CMK (cell line): Measurements from ENCODE around the gene CRYBG3.
"Not testable (repeated sequence)": the region's sequence is repeated elsewhere in the genome, so short reads cannot be mapped to it uniquely, and the experiment has no call there.

Source experiments
- DNase-seq: peaks from one replicate; pipeline ENCODE4 v3.0.0-alpha.2; 2010; ENCODE audit warnings: low read depth

CRYBG3 gene

GRCh38 chr3:97821774-97822358 lies at the start of gene CRYBG3:
CRYBG3 (plus strand) TSS chr3:97822011; CDS start chr3:97822207, 196 bp downstream.
- no peak for DNase-seq

DNA sequence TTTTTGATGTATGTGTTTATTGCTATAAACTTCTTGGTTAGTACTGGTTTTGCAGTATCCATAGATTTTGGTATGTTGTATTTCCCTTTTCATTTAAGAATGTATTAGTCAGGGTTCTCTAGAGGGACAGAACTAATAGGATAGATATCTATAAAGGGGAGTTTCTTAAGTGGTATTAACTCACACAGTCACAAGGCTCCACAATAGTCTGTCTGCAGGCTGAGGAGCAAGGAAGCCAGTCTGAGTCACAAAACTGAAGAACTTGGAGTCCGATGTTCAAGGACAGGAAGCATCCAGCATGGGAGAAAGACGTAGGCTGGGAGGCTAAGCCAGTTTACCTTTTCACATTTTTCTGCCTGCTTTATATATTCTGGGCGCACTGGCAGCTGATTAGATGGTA lies 48.9 kb upstream of the CRYBG3 start:
- DNase-seq: no peak

GRCh38 chr3:97778152-97778551 lies 43.7 kb upstream of the CRYBG3 start:
- DNase-seq: no peak

GRCh38 chr3:97793420-97794019 lies 28.3 kb upstream of the CRYBG3 start:
- DNase-seq: no peak

GRCh38 chr3:97795951-97796350 lies 25.9 kb upstream of the CRYBG3 start:
- DNase-seq: no peak

DNA sequence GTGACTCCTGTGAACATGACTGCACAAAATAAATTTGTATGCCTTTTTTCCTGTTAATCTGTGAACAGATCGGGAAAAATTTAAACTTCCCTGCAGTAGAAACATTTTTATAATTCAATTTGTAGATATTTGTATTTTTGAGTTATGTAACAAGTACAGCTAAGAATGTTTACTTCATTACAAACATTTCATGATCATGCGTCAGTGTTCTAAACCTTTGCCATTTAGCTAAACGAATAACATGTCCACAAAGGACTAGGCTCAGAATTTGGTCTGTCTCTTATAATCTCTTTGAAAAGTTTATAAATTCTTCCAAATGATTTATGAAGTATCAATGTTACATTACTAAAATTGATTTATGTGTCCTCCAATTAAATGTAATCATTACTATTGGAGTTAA lies 17.3 kb upstream of the CRYBG3 start:
- no peak for DNase-seq

DNA sequence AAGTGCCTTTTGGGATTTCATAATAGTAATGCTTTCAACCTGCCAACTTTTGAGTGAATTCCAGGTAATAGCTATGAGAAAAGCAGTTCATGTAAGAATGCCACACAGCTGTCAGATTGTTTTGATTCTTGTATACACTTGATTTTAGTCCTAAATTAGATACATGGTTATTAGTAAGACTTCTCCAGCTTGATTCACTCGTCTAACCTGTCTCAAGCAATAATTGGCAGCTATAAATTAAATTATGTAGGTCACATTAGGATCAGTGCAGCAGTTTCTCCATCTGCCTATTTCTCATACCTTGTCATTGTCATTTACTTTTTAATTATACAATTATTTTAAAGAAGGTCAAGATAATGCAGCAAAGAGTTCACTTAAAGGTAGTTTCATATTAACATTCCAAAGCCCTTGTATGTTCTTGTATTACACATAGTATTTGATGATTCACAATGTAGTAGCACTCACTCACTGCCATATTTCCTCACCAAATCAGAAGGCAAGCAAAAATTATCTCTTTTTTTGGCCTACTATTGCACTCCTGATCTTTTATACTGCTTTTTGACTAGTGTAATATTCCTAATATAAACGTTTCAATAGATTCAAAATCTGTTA lies 10.9 kb upstream of the CRYBG3 start:
- DNase-seq: no peak

DNA sequence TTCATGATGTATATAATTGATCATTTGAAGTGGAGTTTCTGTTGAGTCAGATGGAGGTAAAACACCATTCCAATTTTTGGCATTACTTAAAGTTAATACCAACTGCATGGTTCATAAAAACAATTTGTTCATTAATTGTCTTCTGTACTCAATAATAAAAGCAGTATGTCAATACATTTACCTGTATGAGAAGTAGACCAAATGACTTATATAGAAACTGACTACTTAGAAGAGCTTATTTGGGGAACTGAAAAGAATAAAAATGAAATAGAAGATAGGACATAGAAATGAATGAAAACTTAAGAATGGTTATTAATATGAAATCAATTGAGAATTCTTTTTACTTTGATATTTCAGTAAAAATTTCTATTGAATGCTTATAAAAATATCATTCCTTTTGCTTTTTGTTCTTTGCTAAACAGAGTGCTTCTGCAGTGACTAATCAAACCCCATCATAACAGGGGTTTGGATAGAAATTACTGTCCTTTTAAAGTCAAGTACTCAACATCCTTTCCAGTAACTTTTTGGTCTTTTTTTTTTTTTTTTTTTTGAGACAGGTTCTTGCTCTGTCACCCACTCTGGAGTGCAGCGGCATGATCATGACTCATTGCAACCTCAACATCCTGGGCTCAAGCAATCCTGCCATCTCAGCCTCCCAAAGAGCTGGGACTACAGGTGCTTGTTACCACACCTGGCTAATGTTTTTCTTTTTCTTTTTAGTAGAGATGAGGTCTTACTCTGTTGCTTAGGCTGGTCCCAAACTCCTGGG lies 6.5 kb upstream of the CRYBG3 start:
- no peak for DNase-seq

DNA sequence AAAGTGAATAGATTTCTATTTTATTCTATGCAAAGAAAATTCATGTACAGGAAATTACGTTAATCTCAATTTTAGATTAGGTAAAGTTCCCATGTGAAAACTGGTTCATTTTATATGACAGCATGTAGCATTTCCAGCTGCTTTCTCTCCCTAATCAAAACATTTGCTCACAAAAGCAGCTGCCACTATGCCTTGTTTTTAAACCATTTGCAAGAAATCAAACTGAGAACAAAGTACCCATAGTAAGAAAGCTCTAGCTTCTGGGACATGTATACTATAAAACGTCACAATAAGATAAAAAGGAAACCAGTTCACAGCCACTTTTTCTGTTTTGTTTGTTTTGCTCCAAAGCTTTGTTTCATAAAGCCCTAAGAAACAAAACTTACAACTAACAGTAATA lies 5.0 kb upstream of the CRYBG3 start:
- no peak for DNase-seq

- DNase-seq: no peak
Measured at GRCh38 chr3:97817965-97818364, 3.8 kb upstream of the CRYBG3 start.

- no peak for DNase-seq
Measured at GRCh38 chr3:97820780-97821179, 1.0 kb upstream of the CRYBG3 start.

- no peak for DNase-seq
Measured at GRCh38 chr3:97821287-97821773, 481 bp upstream of the CRYBG3 start.

DNA sequence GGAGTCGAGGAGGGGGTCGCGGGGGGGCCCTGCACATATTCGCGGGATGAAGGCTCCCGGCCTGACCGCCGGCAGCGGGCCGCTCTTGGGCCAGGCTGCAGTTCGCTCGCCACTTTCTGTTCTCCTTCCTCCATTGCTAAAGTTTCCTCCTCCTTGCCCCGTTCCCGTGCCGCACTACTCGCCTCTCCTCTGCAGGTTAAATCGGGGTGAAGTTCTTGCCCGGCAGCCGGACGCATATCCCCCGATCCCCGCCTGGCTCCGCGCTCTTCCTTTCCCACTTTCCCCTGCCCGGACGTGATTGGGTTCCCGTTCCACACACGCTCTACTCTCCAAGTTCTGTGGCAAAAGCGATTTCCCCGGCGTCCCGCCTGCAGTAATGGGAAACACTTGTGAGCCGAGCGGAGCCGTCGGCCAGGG lies 556 bp downstream of the CRYBG3 start:
- DNase-seq: no peak

DNA sequence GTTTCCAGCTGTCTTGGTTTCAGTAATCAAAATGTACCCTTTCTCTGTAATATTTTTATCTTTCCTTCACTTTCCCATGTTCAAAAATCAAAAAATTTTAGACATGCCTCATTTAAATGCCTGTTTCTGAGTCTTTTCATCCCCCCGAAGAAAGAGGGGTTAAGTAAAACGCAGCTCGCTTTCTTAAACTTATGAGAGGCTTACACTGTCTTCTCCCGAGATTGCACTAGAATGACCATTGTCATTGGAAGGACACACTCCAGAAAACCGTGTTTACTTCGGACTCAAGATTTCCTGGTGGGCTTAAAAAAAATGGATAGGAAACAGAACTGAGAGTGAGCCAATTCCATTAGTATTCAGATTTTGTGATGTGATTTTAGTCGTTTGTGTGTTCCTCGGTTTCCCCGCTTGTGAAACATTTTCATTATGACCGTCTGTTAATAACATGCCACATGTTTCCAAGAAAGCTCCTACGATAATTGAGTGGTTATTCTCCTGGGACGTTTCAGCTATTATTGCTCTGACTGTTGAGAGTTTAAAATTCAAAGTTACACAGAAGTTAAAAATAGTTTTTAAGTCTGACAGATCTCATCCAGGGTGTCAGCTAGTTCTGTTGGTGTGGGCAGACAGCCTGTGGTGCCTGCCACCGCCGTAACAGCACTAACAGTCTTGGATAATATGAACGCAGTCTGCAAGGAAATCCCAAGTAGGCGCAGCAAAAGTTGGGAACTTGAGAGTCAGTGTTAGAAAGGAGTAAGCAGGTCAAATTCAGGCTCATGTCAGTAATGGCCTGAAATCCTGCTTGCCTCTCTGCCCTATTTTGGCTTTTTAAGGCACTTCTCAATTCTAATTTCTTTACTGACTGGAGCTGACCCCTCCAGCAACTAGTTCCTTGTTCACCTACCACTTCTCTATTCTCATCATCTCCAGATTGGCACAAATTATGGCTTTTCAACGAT lies 1.5 kb downstream of the CRYBG3 start:
- DNase-seq: no peak

DNA sequence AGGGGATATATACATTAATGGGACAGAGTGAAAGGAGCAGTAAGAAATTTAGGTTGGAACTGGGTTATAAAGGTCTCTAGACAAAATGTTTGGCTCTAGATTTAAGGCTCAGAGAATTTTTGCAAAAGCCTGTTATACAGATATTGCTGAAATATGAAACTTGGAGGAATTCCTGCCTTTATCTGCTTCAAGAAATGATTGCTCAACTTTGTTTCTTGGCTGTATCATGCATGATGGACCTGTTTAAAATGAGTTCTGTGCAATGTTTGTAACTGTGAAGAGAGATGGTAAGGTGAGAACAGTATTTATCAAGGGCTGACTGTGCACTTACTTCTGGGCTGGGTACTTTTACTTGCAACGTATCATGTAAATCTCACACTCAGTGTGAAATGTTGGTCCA lies 3.3 kb downstream of the CRYBG3 start:
- no peak for DNase-seq

DNA sequence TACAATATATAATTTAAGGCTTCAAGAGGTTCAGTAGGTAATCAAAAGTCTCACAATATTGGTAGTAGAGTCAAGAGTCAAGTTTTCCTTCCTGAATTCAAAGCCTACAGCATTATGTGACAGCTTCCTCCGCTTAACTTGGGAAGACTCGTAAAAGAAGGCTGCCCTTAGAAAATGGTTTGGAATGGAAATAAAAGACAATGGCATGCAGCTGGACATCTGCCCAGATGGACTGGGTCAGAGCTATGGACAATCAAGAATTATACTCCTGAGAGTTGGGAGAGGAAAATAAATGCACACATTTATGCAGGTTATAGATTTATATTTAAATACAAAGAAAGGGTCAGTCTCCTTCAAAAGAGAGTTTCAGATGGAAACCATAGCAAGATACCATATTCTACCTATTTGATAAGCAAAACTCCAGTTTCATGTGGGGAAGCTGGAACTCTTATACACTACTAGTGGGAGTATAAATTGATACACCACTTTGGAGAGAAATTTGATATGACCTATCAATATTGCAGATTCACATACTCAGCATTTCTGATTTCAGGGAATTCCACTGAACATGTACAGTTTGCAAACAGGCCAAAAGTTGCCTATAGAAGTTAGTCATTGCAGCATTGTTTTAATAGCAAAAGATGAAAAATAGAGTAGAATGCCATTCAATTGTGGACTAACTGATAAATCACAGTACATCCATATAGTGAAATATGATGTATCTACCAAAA lies 6.1 kb downstream of the CRYBG3 start:
- no peak for DNase-seq

DNA sequence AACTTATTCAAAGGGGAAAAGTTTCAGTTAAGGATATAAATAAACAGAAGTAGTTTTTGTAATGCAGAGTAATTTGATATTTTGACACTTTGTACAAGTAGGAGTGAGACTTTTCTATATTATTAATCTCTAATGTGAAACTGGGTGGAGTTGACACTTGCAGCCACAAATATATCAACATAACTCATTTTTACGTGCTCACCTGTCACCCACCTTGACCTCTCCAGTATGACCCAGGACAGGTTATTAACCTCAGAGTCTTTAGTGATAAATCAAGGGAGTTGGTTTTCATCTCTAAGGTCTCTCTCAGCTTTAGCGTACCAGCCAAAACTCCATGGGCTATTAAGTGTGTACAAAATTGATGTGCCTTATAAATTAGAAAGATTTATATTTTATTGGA lies 7.4 kb downstream of the CRYBG3 start:
- no peak for DNase-seq

DNA sequence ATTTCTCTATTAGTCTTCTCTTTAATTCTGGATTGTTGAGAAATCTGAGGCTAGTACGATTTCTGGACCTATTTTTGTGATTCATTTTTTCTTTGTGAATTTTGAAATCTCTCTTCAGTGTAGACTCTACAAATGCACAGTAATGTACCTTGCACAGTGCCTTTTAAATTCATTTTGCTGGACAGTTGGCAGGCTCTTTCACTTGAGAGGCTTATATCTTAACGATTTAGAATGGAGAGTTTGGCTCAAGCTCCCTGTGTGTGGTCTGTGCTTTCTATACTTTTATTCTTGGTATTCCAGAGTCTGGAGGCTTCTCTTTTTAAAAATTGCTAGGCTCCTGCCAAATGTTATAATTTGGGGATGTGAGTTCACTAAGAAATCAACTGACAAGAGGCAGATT lies 8.8 kb downstream of the CRYBG3 start:
- DNase-seq: no peak

GRCh38 chr3:97831140-97831539 lies 9.3 kb downstream of the CRYBG3 start:
- no peak for DNase-seq

- DNase-seq: not testable (repeated sequence)
Measured at GRCh38 chr3:97833184-97833583, 11.4 kb downstream of the CRYBG3 start.

- DNase-seq: no peak
Measured at GRCh38 chr3:97835761-97836160, 13.9 kb downstream of the CRYBG3 start.
